ENCODE results near the gene TMEM235. TPM values are rescaled to one million over a fixed set of nuclear protein-coding genes. Genes with fewer than 3 reads are reported as not detected.
A peak's percentile ranks its signal among the peaks of the same experiment; 100 is the strongest.

TMEM235 gene
- not detected for polyA plus RNA-seq (2012; ENCODE audit: insufficient read depth, insufficient read length)

DNA sequence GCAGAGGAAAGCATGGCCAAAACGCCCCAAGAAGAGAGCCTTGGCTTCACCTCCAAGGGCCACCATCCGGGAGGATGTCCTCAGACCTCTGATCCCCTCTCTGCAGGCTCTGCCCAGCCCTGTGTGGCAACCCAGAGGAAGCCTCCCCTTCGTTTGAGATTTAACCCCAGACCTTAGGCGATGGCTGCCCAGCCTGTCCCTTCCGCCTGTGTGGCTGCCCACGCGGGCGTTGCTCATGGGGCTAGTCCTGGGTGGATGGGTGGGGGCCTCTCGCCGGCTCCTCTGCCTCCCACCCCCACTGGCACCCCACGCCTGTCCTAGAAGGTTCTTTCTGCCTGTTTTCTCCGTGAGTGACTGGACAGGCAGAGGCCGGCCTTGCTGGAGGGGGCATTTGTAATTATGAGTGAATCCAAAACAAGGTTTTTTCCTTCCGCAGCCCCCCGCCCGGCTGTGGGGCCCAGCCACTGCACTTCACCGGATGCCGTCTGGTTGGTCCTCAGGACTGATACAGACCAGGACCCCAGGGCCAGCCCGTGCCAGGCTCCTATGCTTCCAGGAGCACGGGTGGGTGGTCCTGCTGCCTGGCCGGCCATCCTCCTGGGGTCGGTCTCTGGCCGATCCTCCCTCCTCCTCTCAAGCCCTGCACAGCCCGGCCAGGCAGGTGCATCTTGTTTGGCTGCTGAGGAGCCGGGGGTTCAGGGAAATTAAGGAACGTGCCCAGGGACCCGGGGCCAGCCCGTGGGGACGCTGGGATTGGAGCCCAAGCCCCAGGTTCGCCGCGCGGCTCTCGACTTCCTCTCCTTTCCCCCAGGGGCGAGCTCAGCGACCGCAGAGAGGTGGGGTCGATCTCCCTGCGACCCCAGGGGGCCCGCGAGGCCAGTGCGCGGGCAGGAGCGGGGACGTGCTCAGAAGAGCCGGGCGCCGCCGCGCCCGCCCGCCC lies at the start of gene TMEM235:
Gene TMEM235, plus strand, starts transcription at position 636 of the 940 bp plus-strand sequence. CDS start 393 bp downstream, outside the sequence.
- DNase-seq (ENCODE audit: low read depth, low spot score): no peak
- H3K4me3 ChIP-seq (ENCODE audit: low read length): no peak within 1 kb of the TSS

DNA sequence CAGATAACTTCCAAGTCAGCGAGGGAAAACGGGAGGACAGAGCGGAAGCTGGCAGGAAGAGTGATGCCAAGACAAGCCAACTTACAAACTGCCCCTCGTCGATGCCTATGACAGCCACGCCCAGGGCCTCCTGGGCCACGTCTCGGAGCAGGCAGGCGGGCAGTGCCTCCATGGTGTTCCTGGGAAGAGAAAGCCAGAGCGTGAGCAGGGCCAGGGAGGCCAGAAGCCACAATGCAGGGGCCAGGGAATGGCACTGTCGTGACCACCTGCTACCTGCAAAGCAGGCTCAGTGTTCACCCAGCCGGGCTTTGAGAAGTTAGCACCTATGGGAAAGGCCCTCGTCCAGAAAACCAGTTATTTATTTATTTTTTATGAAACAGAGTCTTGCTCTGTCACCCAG lies 48.9 kb upstream of the TMEM235 start:
- H3K4me3 ChIP-seq (ENCODE audit: low read length): no peak overlapping the region
- DNase-seq (ENCODE audit: low read depth, low spot score): no peak

DNA sequence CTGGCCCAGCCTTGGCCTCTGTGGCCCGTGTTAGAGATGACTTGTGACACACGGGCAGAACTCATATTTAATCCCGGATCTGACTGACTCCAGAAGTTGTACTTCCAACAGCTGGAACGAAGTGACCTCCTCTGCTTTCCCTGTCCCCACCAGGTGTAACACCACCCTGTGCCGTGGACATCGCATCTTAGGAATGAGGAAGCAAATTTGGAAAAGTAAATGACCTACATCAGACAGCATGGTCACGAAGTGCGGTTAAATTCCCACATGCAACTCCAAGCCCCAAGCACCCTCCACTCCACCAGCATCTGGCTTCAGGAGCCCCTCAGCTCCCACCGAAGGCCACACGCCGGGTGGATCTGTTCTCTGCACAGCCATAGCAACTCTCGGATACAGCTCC lies 47.5 kb upstream of the TMEM235 start:
- H3K4me3 ChIP-seq (ENCODE audit: low read length): no peak overlapping the region
- no peak for DNase-seq (ENCODE audit: low read depth, low spot score)

DNA sequence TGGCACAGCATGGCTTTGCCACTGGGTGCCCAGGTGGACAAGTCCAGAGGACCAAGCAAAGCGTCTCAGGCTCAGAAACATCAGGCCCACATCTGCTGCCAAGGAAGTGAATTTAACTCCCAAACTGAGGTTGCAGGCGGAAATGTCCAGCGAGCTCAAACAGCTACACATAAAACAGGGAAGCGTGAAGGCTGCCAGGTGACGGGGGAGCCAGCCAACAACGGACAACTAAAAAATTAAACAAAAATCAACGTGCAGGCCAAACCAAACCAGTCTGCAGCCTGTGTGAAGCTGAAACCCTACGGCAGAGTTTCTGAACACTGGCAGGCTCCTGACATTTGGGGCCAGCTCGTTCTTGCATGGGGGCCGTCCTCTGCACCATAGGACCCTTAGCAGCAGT lies 47.1 kb upstream of the TMEM235 start:
- no peak for DNase-seq (ENCODE audit: low read depth, low spot score)
- H3K4me3 ChIP-seq (ENCODE audit: low read length): no peak overlapping the region

DNA sequence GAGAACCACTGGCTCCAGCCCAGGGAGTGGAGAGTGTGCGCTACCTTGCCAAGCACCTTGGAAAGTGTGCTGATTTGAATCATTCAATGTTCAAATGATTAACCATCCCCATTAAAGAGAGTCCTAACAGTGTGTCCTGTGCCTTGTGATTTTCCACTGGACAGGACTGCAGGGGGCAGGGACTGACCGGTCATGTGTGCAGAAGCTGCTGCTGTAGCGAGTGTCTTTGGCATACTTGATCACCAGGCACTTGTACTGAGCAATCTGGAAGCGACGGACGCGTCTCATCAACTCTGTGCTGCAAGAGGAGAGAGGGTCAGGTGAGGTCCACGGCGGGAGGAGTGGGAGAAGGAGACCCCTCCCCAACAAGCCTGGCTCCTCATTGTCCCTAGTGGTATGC lies 46.6 kb upstream of the TMEM235 start:
- no peak overlapping the region for H3K4me3 ChIP-seq (ENCODE audit: low read length)
- DNase-seq (ENCODE audit: low read depth, low spot score): no peak

DNA sequence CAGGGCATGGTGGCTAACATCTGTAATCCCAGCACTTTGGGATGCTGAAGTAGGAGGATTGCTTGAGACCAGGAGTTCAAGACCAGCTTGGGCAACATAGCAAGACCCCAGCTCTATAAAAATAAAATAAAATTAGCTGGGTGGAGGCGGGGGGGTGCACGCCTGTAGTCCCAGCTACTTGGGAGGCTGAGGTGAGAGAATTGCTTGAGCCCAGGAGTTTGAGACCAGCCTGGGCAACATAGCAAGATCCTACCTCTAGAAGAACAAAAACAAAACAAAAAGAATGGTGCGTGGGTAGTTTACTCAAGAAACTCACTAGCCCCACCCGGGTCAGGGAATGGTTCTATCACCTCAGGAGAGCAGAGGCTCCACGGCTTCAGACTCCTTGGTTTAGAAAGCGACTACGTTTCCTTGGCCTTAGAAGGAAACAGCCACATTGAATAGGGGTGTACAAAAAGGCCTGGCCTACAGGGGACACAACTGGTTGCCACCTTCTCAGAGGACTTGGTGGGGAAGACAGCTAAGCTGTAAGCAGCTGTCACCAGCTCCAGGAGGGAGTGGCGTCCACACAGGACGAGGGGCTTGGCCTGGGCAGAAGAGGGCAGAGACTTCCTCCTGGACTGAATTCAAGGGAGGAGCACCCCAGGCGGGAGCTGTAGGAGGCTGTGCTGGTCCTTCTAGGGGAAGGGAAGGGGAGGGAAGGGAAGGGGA lies 45.3 kb upstream of the TMEM235 start:
- H3K4me3 ChIP-seq (ENCODE audit: low read length): peak overlapping the region; percentile 50
- no peak for DNase-seq (ENCODE audit: low read depth, low spot score)

DNA sequence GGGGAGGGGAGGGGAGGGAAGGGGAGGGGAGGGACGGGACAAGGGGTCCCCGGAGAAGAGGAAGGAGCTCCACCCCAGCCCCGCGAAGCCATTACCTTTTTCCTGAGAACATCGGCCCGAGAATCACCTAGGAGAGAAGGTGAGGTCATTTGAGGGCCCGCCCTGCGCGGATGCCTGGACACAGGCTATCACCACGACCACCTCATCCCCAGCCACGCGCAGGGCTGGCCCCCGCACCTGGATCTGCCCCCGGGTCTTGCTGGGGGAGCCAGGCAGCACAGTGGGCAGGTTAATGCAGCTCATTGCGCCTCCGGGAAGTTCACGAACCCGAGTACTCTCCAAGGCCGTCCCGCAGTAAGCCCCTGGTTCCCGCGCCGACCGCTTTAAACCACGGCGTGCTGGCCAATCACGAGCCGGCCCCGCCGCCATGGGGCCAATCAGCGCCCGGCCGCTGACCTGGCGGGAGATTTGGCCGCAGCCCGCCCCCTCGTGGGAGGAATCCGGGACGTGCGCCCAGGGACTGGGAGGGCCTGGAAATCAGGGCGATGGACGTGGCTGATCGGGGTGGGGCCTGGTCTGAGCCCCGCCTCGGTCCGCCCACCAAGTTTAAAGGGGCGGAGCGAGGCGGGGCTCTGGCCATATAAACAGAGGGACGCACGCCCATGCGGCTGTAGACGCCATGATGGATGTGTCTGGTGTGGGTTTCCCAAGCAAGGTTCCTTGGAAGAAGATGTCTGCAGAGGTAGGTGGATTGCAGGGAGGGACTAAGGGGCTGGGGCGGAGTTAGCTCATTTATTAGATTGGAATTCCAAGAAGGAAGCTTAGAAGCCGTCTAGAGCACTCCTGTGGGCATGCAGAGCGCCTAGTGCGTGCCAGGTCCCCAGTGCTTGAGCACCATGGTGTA lies 44.5 kb upstream of the TMEM235 start, which contains the start of the genes AFMID and TK1:
Gene AFMID, plus strand, starts transcription at position 671 of the 904 bp plus-strand sequence. Its CDS starts 9 bp downstream, at position 680.
Gene TK1, minus strand, starts transcription at position 361 of the 904 bp plus-strand sequence. Its CDS starts 58 bp downstream, at position 303.
- peak within 1 kb of the TSS; percentile 68 for H3K4me3 ChIP-seq (ENCODE audit: low read length)
- DNase-seq (ENCODE audit: low read depth, low spot score): peak; percentile 79

DNA sequence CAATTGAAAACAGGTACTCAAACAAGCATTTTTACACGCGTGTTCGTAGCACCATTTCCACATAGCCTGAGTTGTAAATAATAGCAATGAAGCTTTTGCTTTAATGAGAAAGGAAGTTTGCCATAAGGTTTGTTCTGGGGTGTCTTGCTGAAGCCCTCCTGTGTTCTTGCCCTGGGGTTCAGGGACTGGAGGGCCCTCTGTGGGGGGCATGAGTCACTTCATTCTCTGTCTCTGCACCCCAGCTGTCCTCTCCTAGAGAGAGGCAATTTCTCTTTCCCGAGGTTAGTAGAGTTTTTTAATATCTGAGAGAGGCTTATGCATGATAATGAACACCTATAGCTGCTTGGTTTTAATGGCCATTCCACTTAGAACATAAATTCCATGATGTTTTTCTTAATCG lies 34.7 kb upstream of the TMEM235 start:
- H3K4me3 ChIP-seq (ENCODE audit: low read length): no peak overlapping the region
- no peak for DNase-seq (ENCODE audit: low read depth, low spot score)

DNA sequence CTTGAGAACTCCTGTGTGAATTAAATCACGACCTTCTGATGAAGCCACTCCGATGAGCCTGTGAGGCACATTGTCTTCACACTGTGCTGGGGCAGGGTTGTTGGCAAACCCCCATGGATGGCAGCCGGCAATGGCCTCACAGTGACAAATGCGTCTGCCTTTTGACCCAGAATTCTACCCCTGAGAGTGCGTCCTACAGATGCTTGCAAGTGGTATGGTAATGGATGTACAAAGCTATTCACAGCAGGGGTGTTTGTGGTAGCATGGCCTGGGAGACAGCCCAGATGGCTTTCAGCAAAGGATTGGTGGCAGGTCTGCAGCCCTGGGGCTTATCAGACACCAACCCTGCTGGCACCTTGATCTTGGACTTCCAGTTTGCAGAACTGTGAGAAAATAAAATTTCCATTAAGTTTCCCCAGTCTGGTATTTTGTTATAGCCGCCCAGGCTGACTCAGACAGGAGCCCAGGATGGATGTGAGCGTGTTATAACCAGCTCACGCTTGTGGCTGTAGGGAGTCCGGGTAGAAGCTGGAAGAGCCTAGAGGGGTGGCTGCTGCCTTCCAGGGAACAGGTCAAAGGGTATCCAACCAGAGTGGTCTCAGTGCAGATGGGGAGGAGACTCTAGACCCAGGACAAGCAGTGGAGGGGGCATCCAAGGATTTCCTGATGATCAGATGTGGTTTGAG lies 34.1 kb upstream of the TMEM235 start:
- no peak overlapping the region for H3K4me3 ChIP-seq (ENCODE audit: low read length)
- DNase-seq (ENCODE audit: low read depth, low spot score): no peak

DNA sequence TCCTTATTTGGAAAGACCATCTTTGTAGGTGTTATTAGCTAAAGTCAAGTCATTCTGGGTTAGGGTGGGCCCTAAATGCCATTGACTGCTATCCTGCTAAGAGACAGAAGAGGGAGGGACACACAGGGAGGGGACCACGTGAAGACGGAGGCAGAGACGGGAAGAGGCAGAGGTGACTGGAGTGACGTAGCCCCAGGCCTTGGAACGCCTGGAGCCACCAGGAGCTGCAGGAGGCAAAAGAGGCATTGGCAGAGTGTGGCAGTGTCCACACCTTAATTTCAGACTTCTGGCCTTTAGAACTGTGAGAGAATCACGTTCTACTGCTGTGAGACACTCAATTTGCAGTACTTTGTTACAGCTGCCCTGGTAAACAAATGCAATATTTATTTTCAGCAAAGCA lies 31.0 kb upstream of the TMEM235 start:
- no peak overlapping the region for H3K4me3 ChIP-seq (ENCODE audit: low read length)
- no peak for DNase-seq (ENCODE audit: low read depth, low spot score)

DNA sequence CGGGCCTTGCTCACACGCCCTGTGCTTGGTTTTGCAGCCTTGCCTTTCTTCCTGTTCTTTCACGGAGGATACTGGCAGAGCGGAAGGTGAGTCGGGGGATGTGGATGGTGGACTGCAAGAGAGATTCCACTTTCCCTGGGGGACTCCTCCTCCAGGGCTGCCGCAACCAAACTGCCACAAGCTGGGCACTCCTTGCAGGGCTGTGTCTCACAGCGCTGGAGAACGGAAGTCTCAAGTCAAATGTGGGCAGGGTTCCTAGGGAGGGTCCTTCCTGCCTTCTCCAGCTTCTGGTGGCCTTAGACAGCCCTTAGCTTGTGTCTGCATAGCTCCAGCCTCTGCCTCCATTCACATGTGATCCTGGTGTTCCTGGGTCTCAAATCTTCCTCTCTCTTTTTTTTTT lies 28.8 kb upstream of the TMEM235 start:
- no peak overlapping the region for H3K4me3 ChIP-seq (ENCODE audit: low read length)
- DNase-seq (ENCODE audit: low read depth, low spot score): no peak

DNA sequence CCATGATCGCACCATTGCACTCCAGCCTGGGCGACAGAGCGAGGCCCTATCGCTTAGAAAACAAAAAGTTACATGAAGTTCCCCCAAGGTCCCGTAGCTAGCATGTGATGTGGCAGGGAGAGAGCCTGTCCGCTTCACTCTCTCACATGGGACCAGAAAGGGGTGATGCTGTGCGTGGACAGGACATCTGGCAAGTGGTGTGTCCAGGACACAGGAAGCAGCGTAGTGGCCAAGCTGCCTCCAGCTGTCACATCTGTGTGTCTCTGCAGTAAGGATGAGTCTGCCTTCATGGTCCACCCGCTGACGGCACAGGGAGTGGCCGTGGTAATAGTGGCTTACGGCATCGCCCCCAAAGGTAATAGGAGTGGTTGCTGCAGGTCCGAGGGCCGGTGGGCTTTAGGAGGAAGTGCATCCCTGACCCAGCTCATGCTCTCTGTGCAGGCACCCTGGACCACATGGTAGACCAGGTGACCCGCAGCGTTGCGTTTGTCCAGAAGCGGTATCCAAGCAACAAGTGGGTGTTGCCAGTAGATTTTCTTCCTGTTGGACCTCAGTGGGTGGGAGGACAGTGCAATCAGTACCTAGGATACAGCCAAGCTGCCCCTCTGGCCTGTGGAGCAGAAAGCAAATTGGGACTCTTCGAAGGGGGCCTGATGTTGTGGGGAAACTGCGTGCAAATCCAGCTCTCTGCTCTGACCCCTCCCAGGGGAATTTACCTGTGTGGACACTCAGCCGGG lies 26.9 kb upstream of the TMEM235 start:
- no peak for DNase-seq (ENCODE audit: low read depth, low spot score)
- no peak overlapping the region for H3K4me3 ChIP-seq (ENCODE audit: low read length)

DNA sequence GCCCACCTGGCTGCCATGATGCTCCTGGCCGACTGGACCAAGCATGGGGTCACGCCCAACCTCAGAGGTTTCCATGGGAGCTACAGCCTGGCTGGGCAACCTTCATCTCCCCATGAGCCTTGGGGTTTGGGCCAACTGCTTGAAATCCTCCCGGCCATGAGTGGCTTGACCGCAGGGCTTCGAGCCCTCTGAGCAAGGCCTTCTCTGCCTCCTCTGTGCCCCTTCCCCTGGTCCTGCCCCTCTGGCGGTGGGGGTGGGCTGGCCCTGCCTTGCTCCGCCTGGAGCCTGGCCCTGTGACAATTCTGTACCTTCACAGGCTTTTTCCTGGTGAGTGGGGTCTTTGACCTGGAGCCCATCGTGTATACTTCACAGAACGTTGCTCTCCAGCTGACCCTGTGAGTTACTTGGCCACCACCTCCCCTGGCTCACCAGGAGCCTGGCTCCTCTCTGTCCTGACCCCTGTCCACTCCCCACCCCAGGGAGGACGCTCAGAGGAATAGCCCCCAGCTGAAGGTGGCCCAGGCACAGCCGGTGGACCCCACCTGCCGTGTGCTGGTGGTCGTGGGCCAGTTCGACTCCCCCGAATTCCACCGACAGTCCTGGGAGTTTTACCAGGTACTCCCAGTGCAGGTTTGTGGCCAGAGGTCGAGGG lies 26.2 kb upstream of the TMEM235 start:
- DNase-seq (ENCODE audit: low read depth, low spot score): no peak
- no peak overlapping the region for H3K4me3 ChIP-seq (ENCODE audit: low read length)

DNA sequence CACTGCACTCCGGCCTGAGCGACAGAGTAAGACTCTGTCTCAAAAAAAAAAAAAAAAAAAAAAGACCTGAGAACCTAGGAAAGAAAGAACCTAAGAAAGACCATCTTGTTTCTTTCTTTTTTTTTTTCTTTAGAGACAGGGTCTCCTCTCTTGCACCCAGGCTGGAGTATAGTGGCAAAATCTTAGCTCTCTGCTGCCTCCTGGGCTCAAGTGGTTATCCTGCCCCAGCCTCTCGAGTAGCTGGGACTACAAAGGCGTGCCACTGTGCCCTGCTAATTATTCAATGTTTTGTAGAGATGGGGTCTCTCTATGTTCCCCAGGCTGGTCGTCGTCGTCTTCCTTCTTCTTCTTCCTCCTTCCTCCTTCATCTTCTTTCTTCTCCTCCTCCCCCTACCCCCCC lies 25.1 kb upstream of the TMEM235 start:
- no peak overlapping the region for H3K4me3 ChIP-seq (ENCODE audit: low read length)
- no peak for DNase-seq (ENCODE audit: low read depth, low spot score)

DNA sequence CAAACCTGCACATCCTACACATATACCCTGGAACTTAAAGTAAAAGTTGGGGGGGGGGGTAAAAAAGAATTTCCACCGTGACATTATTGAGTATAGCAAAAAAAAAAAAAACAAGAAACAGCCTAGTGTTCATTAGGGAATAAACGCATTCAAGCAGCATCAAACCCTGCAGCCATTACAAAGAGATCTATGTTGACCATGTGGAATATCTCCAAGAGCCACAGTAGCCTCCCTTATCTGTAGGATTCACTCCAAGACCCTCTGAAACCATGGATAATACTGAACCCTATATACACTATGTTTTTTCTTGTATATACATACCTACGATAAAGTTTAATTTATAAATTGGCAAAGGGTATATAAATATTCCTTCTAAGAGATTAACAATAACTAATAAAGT lies 22.9 kb upstream of the TMEM235 start:
- no peak overlapping the region for H3K4me3 ChIP-seq (ENCODE audit: low read length)
- DNase-seq (ENCODE audit: low read depth, low spot score): no peak

DNA sequence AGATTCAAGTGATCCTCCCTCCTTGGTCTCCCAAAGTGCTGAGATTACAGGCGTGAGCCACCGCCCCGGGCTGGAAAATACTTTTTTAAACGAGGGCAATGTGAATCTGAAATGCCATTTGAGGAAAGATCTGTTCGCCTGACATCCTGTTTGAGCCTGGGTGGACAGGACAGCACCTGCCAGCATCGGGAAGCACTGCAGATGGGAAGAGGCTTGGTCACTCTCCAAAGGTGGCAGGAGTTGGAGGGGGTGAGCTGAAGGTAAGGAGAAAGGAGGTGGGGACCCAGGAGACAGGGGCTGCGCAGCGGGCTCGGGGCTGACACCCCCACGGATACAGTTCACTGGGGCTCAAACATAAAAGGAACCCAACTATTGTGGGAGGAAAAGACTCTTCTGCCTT lies 21.3 kb upstream of the TMEM235 start:
- no peak for DNase-seq (ENCODE audit: low read depth, low spot score)
- H3K4me3 ChIP-seq (ENCODE audit: low read length): no peak overlapping the region

DNA sequence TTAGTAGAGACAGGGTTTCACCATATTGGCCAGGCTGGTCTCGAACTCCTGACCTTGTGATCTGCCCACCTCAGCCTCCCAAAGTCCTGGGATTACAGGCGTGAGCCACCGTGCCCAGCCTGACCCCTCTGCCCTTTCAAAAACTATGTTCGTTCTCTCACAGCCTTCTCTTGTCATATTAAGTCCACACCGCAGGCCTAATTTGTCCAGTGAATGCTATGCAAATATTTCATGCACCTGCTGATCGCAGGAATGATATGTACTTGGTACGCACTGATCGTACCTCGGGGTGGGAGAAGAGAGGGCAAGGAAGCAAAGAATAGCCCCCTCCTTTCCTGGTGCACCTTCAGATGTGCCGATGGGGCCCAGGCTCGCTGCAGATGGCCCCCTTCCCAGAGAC lies 20.4 kb upstream of the TMEM235 start:
- no peak for DNase-seq (ENCODE audit: low read depth, low spot score)
- H3K4me3 ChIP-seq (ENCODE audit: low read length): no peak overlapping the region

All from Jurkat, Clone E6-1 (cell line).